GM12891 (cell line): ENCODE data around the gene LILRA6.
"Not testable (repeated sequence)": the region's sequence is repeated elsewhere in the genome, so short reads cannot be mapped to it uniquely, and the experiment has no call there.

ENCODE experiments used
- POLR2A ChIP-seq: IDR thresholded peaks from 2 replicates; pipeline ENCODE4 v1.6.1; 2011; ENCODE audit warnings: low read depth, low read length, control low read depth
- POLR2AphosphoS5 ChIP-seq: IDR thresholded peaks from 2 replicates; pipeline ENCODE4 v1.6.1; 2011; ENCODE audit warnings: low read depth, low read length, control low read depth
- TAF1 ChIP-seq: IDR thresholded peaks from 2 replicates; pipeline ENCODE4 v1.6.1; 2011; ENCODE audit warnings: low read depth, low read length, control low read depth

DNA sequence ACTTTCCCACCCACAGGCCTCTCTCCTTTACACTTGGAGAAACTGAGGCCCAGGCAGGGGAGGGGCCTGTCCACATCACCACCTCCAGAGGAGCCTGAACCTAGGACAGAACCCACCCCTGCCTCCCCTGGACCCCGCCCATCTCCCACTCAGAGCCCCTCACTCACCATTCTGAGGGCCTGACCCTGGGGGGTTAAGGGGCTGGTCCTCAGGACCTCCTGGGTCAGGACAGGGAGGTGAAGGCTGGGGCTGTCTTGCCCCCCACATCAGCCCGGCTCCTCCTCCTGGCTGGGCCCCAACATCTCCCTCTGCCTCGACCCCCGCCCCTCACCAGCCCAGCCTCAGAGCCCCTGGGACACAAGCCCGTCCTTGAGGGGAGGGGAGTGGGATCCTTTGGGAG is 22.9 kb downstream of the LILRA6 start:
- TF ChIP-seq POLR2AphosphoS5, POLR2A, TAF1: not testable (repeated sequence)
